GM13976 (cell line): Measurements from ENCODE around the gene ZNF93.
A peak's percentile ranks its signal among the peaks of the same experiment; 100 is the strongest.
"Not testable (repeated sequence)": the region's sequence is repeated elsewhere in the genome, so short reads cannot be mapped to it uniquely, and the experiment has no call there.

ENCODE experiments used
- DNase-seq: peaks from one replicate; pipeline ENCODE4 v3.0.0; 2012; ENCODE audit warnings: low spot score
- in situ Hi-C: fragments of 300-500 bp; cut with MboI; formaldehyde crosslinking; loops from one replicate; pipeline ENCODE4 v1.12.0; 2022; ENCODE audit warnings: low sequenced_read_pairs, mixed read lengths, inconsistent platforms; ENCODE audit not compliant: unreplicated experiment
- TF ChIP-seq, protein P1 (sequence below): IDR thresholded peaks from 2 replicates; pipeline ENCODE4 v1.5.1; 2012; ENCODE audit warnings: borderline replicate concordance, mild to moderate bottlenecking; ENCODE audit not compliant: insufficient read depth; ENCODE audit errors: extremely low read depth, missing control alignments, control extremely low read depth

Gene ZNF93

DNA sequence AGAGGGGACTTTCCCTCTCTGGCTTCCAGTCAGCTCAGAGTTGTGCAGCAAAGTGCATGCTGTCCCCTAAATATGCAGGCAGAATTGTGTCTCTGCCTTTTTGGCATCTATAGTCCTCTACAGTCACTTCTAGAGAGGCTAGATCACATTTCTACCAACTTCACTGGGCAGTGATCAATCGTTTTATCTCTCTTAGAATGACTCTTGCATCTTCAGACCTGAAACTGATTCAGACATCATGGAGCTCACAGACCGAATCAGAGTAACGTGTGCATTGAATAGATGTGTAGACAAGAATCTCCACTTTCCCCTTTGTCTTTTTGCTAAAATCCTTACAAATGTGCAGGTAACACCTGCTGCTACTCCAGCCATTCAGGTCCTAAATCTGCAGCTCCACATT, 28.8 kb upstream of the ZNF93 start:
- DNase-seq, result no peak
- in situ Hi-C loops, result no loop called here
- TF ChIP-seq, protein P1, sequence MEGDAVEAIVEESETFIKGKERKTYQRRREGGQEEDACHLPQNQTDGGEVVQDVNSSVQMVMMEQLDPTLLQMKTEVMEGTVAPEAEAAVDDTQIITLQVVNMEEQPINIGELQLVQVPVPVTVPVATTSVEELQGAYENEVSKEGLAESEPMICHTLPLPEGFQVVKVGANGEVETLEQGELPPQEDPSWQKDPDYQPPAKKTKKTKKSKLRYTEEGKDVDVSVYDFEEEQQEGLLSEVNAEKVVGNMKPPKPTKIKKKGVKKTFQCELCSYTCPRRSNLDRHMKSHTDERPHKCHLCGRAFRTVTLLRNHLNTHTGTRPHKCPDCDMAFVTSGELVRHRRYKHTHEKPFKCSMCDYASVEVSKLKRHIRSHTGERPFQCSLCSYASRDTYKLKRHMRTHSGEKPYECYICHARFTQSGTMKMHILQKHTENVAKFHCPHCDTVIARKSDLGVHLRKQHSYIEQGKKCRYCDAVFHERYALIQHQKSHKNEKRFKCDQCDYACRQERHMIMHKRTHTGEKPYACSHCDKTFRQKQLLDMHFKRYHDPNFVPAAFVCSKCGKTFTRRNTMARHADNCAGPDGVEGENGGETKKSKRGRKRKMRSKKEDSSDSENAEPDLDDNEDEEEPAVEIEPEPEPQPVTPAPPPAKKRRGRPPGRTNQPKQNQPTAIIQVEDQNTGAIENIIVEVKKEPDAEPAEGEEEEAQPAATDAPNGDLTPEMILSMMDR, result no peak

DNA sequence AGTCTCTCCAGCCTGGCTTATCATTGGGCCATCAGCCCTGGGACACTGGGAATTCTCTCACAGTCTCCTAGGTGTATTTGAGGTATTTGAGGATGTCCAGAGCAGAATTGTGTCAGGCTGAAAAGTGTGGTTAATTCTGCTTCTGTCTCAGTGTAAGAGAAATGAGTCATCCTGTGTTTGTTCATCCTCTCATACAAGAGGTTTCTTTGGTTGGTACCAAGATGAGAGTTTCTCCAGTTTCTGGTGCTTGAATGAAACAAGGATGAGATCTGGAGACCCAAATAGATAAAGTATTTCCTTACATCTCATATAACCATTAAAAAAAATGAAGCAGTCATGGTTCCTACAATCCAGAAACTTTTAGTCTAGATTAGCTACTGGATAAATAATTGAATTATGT, 27.4 kb upstream of the ZNF93 start:
- in situ Hi-C loops, result no loop called here
- TF ChIP-seq, protein P1, result no peak
- DNase-seq, result no peak

DNA sequence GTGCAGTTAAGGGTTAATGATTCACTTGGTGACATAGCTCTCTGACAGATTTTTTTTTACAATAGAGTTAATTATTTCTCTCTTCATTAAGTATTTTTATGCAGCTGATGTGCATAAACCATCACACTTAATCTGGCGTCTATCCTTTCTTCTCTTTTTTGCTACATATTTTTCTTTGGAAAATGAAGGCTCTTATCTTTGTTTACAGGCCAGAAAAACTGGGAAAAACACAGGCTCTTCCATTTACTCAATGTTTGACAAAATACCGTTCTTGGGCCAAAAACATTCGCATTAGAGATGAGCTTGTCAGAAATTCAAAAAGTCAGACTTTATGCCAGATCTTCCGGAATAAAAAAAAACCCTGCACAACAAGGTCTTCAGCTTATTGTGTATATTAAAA, 23.0 kb upstream of the ZNF93 start:
- in situ Hi-C loops, result no loop called here
- no peak for DNase-seq
- TF ChIP-seq, protein P1, result no peak

DNA sequence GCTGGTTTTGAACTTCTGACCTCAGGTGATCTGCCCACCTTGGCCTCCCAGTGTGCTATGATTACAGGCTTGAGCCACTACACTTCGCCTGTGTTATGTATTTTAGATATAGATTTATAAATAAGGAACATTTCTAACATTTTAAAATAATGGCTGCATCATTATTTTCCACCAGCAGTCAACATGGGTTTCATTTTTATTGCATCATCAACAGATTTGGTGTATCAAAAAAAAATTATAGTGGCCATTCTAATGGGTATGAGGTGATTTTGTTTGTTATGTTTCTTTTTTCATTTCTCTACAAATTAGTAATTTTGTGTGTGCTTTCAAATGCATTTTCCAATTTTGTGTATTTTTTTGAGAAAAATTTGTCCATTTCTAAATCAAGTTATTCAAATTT, 16.2 kb upstream of the ZNF93 start:
- TF ChIP-seq, protein P1, result no peak
- no peak for DNase-seq
- in situ Hi-C loops, result no loop called here

DNA sequence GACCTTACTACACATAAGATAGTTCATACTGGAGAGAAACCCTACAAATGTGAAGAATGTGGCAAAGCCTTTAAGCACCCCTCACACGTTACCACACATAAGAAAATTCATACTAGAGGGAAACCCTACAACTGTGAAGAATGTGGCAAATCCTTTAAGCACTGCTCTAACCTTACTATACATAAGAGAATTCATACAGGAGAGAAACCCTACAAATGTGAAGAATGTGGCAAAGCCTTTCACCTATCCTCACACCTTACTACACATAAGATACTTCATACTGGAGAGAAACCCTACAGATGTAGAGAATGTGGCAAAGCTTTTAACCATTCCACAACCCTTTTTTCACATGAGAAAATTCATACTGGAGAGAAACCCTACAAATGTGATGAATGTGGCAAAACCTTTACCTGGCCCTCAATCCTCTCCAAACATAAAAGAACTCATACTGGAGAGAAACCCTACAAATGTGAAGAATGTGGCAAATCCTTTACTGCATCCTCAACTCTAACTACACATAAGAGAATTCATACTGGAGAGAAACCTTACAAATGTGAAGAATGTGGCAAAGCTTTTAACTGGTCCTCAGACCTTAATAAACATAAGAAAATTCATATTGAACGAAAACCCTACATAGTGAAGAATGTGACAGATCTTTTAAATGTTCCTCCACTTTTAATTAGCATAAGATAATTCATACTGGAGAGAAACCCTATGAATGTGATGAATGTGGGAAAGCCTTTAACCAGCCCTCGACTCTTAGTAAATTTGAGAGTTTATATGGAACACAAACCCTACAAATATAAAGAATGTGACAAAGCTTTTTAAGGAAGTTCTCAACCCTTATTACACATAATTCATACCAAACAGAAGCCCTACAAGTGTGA, 8.4 kb upstream of the ZNF93 start:
- not testable (repeated sequence) for DNase-seq

DNA sequence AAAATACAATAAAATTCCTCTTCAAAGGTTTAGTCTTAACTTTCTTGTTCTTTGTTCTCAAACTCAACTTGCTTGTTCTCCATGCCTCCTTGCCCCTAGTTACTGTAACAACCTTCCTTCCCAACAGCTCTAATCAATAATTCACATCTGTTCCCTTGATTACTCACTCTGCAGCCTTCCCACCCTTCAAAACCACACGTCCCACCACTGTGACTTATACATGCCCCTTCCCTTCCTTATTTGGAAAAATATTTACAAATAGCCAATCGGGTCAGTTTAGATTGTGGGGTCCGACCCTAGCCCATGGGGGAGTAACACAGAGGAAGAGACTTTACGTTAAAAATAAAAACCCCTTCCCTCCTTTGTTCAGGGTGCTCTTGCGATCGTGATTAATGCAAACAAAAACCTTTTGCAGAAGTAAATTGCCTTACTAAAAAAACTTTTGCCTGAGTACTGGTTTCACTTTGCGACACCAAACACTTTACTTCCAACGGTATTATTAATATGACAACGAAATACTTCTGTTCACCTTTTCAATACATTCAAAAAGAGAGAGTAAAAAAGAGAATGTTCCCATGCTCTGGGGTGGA, 512 bp upstream of the ZNF93 start:
- TF ChIP-seq, protein P1, result no peak
- in situ Hi-C loops, result no loop called here
- DNase-seq, result peak; percentile 6

More for the DNA sequence above, 8.4 kb upstream of the ZNF93 start:
- in situ Hi-C loops, result not testable (repeated sequence)

DNA sequence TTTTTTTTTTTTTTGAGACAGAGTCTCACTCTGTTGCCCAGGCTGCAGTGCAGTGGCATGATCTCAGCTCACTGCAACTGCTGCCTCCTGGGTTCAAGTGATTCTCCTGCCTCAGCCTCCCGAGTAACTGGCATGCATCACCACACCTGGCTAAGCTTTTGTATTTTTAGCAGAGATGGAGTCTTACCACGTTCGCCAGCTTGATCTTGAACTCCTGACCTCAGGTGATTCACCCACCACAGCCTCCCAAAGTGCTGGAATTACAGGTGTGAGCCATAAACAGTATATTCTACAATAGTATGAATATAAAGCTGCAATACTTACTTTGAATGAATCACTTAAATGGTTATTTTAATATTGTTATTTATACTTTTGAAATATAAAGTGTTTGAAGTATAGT, 6.8 kb downstream of the ZNF93 start:
- in situ Hi-C loops, DNase-seq: not testable (repeated sequence)
